Esophagus muscularis mucosa (tissue), 3 donors: Measurements from ENCODE around the gene CHMP6.

Experiments used
- POLR2A ChIP-seq: fragments of 450-650 bp; IDR thresholded peaks from one replicate; pipeline ENCODE4 v1.6.1; 2017; ENCODE audit warnings: antibody characterized with exemption, moderate library complexity, mild to moderate bottlenecking, low read depth
- POLR2AphosphoS5 ChIP-seq, 2 donors: sonication (generic); formaldehyde crosslinking; IDR thresholded peaks; one replicate each; pipeline ENCODE4 v1.6.1; 2017; ENCODE audit warnings: antibody characterized with exemption in 2 of 2
- TF ChIP-seq, protein P1 (sequence below), 3 experiments: fragments of 200-600 bp in 2 of 3; fragments of 450-650 bp in 1 of 3; sonication (generic) in 2 of 3; IDR thresholded peaks; one replicate each; pipeline ENCODE4 v1.5.1; 2017 to 2019; ENCODE audit warnings: antibody characterized with exemption in 3 of 3, mild to moderate bottlenecking in 2 of 3, moderate library complexity in 1 of 3

DNA sequence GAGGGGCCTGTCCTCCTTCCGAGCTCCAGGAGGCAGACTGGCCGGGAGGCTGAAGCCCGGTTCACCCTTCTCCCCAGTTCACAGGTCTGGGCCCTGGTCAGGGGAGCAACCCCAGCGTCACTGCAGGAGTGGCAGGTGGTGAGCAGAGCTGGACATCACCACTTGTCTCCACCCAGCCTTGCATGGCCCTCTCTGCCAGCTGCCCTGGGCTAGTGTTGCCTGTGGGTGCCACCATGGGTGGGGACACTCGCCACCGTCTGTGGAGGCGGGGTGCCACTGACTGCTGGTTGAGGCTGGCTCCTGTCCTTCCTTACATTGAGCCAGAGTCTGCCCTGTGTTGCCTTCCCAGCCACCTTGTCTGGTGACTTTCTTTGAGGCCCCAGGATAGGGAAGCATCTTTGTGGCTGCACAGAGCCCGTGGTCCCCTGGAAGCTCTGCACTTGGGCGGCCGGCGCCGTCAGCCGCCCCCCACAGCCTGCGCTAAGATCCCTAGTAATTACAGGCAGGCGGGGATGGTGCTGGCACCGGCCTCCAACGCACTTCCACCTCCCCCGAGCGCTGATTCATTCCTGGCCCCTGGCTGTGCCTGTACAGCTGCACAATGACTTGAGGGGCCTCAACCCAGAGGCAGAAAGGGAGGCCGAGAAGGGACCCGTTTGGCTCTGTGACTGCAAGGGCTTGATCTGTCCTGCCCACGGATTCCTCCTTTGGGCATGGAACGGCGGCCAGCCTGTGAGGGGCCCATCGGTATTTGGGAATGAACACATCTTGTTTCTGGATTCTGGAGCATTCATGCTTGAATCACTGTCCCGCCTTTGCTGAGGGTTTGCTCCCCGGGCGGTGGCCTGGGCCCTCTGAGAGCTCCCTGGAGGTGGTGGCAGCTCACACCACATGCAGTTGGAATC lies 48.5 kb downstream of the CHMP6 start:
- TF ChIP-seq, protein P1, sequence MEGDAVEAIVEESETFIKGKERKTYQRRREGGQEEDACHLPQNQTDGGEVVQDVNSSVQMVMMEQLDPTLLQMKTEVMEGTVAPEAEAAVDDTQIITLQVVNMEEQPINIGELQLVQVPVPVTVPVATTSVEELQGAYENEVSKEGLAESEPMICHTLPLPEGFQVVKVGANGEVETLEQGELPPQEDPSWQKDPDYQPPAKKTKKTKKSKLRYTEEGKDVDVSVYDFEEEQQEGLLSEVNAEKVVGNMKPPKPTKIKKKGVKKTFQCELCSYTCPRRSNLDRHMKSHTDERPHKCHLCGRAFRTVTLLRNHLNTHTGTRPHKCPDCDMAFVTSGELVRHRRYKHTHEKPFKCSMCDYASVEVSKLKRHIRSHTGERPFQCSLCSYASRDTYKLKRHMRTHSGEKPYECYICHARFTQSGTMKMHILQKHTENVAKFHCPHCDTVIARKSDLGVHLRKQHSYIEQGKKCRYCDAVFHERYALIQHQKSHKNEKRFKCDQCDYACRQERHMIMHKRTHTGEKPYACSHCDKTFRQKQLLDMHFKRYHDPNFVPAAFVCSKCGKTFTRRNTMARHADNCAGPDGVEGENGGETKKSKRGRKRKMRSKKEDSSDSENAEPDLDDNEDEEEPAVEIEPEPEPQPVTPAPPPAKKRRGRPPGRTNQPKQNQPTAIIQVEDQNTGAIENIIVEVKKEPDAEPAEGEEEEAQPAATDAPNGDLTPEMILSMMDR (IDR thresholded peaks at IDR 0.05): no peak
- TF ChIP-seq POLR2A (no peak), POLR2AphosphoS5 (IDR thresholded peaks at IDR 0.05) (no peak)
